GM12878 (cell line): ENCODE data around the gene GNG3. TPM values are rescaled to one million over a fixed set of nuclear protein-coding genes. Genes with fewer than 3 reads are reported as not detected.

ENCODE experiments used
- ATF2 ChIP-seq: IDR thresholded peaks from 2 replicates; pipeline ENCODE4 v1.6.1; 2012; ENCODE audit warnings: low read length, inconsistent platforms
- BACH1 ChIP-seq: fragments of 450-650 bp; IDR thresholded peaks from 2 replicates; pipeline ENCODE4 v1.6.1; 2017; ENCODE audit warnings: mild to moderate bottlenecking, borderline replicate concordance
- BHLHE40 ChIP-seq, 2 experiments: fragments of 450-650 bp in 1 of 2; IDR thresholded peaks; 2 replicates each; pipeline ENCODE4 v1.6.1; 2011 to 2017; ENCODE audit warnings: low read depth in 2 of 2, borderline replicate concordance in 1 of 2, improper control_type of control experiment in 1 of 2, low read length in 1 of 2, mild to moderate bottlenecking in 1 of 2
- BMI1 ChIP-seq: fragments of 450-650 bp; IDR thresholded peaks from 2 replicates; pipeline ENCODE4 v1.6.1; 2016; ENCODE audit warnings: mild to moderate bottlenecking, moderate library complexity, borderline replicate concordance
- CEBPB ChIP-seq, 2 experiments: fragments of 150-350 bp in 1 of 2; IDR thresholded peaks; 2 replicates each; pipeline ENCODE4 v1.6.1; 2012 to 2014; ENCODE audit warnings: low read depth in 2 of 2, low read length in 2 of 2, borderline replicate concordance in 1 of 2, inconsistent platforms in 1 of 2
- CEBPZ ChIP-seq: fragments of 150-350 bp; IDR thresholded peaks from 2 replicates; pipeline ENCODE4 v1.6.1; 2016; ENCODE audit warnings: low read depth, low read length
- CHD1 ChIP-seq: IDR thresholded peaks from 2 replicates; pipeline ENCODE4 v1.6.1; 2012; ENCODE audit warnings: low read depth, low read length, improper control_type of control experiment
- CHD2 ChIP-seq: IDR thresholded peaks from 2 replicates; pipeline ENCODE4 v1.6.1; 2011; ENCODE audit warnings: low read depth, low read length, improper control_type of control experiment, borderline replicate concordance
- ETV6 ChIP-seq, 2 experiments: fragments of 450-650 bp in 1 of 2; IDR thresholded peaks in 1 of 2; conservative IDR thresholded peaks in 1 of 2; 2 replicates each; pipeline ENCODE4 v1.6.1; 2014; ENCODE audit warnings: antibody characterized with exemption in 1 of 2, borderline replicate concordance in 1 of 2, low read depth in 1 of 2, mild to moderate bottlenecking in 1 of 2, moderate library complexity in 1 of 2
- IKZF2 ChIP-seq, 2 experiments: fragments of 450-650 bp; IDR thresholded peaks; 2 replicates each; pipeline ENCODE4 v1.6.1; 2017; ENCODE audit warnings: mild to moderate bottlenecking in 2 of 2, moderate library complexity in 2 of 2
- IRF4 ChIP-seq: IDR thresholded peaks from 2 replicates; pipeline ENCODE4 v1.6.1; 2011; ENCODE audit warnings: low read depth, low read length
- JUNB ChIP-seq: IDR thresholded peaks from 2 replicates; pipeline ENCODE4 v1.6.1; 2016; ENCODE audit warnings: antibody characterized with exemption, mild to moderate bottlenecking
- NFYA ChIP-seq: IDR thresholded peaks from 2 replicates; pipeline ENCODE4 v1.6.1; 2011; ENCODE audit warnings: low read depth, mild to moderate bottlenecking, low read length, improper control_type of control experiment, borderline replicate concordance
- NR2C2 ChIP-seq: IDR thresholded peaks from 2 replicates; pipeline ENCODE4 v1.6.1; 2011; ENCODE audit warnings: borderline replicate concordance, low read depth; ENCODE audit not compliant: control insufficient read depth, insufficient read length
- POLR2A ChIP-seq: IDR thresholded peaks from 2 replicates; pipeline ENCODE4 v1.6.1; 2011; ENCODE audit warnings: low read depth, mild to moderate bottlenecking, low read length
- SREBF1 ChIP-seq: IDR thresholded peaks from 2 replicates; pipeline ENCODE4 v1.6.1; 2012; ENCODE audit warnings: mild to moderate bottlenecking, low read length
- STAT1 ChIP-seq: fragments of 450-650 bp; conservative IDR thresholded peaks from 2 replicates; pipeline ENCODE4 v1.6.1; 2014; ENCODE audit warnings: antibody characterized with exemption, mild to moderate bottlenecking
- STAT3 ChIP-seq: IDR thresholded peaks from 2 replicates; pipeline ENCODE4 v1.6.1; 2011; ENCODE audit warnings: low read depth, low read length, improper control_type of control experiment
- SUPT20H ChIP-seq: IDR thresholded peaks from 2 replicates; pipeline ENCODE4 v1.6.1; 2011; ENCODE audit warnings: low read depth, mild to moderate bottlenecking, low read length, moderate library complexity, borderline replicate concordance; ENCODE audit not compliant: control insufficient read depth
- TARDBP ChIP-seq: IDR thresholded peaks from 2 replicates; pipeline ENCODE4 v1.6.1; 2016; ENCODE audit warnings: borderline replicate concordance
- ZNF24 ChIP-seq: fragments of 450-650 bp; IDR thresholded peaks from 2 replicates; pipeline ENCODE4 v1.6.1; 2017; ENCODE audit warnings: antibody characterized with exemption, mild to moderate bottlenecking
- ZNF622 ChIP-seq: fragments of 450-650 bp; IDR thresholded peaks from 2 replicates; pipeline ENCODE4 v1.6.1; 2017; ENCODE audit warnings: mild to moderate bottlenecking, inconsistent platforms
- ZSCAN29 ChIP-seq: fragments of 450-650 bp; IDR thresholded peaks from 2 replicates; pipeline ENCODE4 v1.6.1; 2017; ENCODE audit warnings: mild to moderate bottlenecking, moderate library complexity
- polyA plus RNA-seq, 11 experiments: library from polyadenylated mRNA; depleted of rRNA in 4 of 11; unstranded in 6 of 11; stranded (reverse) in 5 of 11; fragments of >200 nt; fragmentation: Nextera tagmentation in 4 of 11; fragmentation: Illumina TruSeq in 1 of 11; extraction: Ambion mirVana in 4 of 11; extraction: Trizol in 1 of 11; gene quantifications; 1 replicate in 1 of 11; 2 replicates in 10 of 11; pipeline versions ENCODE4 v1.2.1 to v1.2.3, GENCODE V29; 2011 to 2016; ENCODE audit warnings: inconsistent platforms in 2 of 11, missing spikeins in 2 of 11, low read depth in 1 of 11
- total RNA-seq, 4 experiments: library from RNA; depleted of rRNA in 3 of 4; stranded (reverse); fragments of >200 nt in 3 of 4; fragmentation: Illumina TruSeq in 1 of 4; extraction: Trizol in 1 of 4; gene quantifications; 2 replicates each; pipeline versions ENCODE4 v1.2.1 to v1.2.3, GENCODE V29; 2013 to 2021
- TF ChIP-seq, protein P1 (sequence below): fragments of 450-650 bp; IDR thresholded peaks from 2 replicates; pipeline ENCODE4 v1.6.1; 2017; ENCODE audit warnings: borderline replicate concordance
- TF ChIP-seq, protein P2 (sequence below): IDR thresholded peaks from 2 replicates; pipeline ENCODE4 v1.6.1; 2011; ENCODE audit warnings: low read depth, low read length, improper control_type of control experiment, borderline replicate concordance

Gene GNG3
- total and polyA plus RNA-seq, 10 of the 15 experiments (the other 5 are each of a cell fraction or from before 2014, with no cell fraction given) = 0.27 to 0.83 (median 0.57) TPM; not detected in 5

- TF ChIP-seq STAT1 (peak; percentile 46; the same call in 1 of the 2 replicates), BACH1 (peak; percentile 91), CEBPZ (no peak), POLR2A (peak; percentile 96), IKZF2 (IDR thresholded peaks at IDR 0.05) (no peak; a peak in 1 of 4 replicates), IRF4 (peak; percentile 64), NR2C2 (no peak), BHLHE40 (IDR thresholded peaks at IDR 0.05; ENCODE audit: borderline replicate concordance in 1 of 2, low read depth in 2 of 2, low read length in 1 of 2) (peak; percentile 83 to 97), CHD1 (no peak), ZNF622 (no peak), TARDBP (no peak), BMI1 (no peak), CHD2 (peak; percentile 79; the same call in 1 of the 2 replicates), ATF2 (no peak), CEBPB (IDR thresholded peaks at IDR 0.05; ENCODE audit: borderline replicate concordance in 1 of 2, low read depth in 2 of 2, low read length in 2 of 2) (no peak), STAT3 (no peak), ZSCAN29 (peak; percentile 36; the same call in 1 of the 2 replicates), ETV6 (conservative IDR thresholded peaks at IDR 0.05 in 1 of 2, IDR thresholded peaks at IDR 0.05 in 1 of 2; ENCODE audit: borderline replicate concordance in 1 of 2, low read depth in 1 of 2) (peak in 1 of 2 experiments; percentile 17; a peak in 2 of 4 replicates), SUPT20H (no peak), ZNF24 (peak; percentile 57; the same call in 1 of the 2 replicates), NFYA (no peak), SREBF1 (no peak), JUNB (no peak)
- TF ChIP-seq, protein P1, sequence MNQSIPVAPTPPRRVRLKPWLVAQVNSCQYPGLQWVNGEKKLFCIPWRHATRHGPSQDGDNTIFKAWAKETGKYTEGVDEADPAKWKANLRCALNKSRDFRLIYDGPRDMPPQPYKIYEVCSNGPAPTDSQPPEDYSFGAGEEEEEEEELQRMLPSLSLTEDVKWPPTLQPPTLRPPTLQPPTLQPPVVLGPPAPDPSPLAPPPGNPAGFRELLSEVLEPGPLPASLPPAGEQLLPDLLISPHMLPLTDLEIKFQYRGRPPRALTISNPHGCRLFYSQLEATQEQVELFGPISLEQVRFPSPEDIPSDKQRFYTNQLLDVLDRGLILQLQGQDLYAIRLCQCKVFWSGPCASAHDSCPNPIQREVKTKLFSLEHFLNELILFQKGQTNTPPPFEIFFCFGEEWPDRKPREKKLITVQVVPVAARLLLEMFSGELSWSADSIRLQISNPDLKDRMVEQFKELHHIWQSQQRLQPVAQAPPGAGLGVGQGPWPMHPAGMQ = no peak
- TF ChIP-seq, protein P2, sequence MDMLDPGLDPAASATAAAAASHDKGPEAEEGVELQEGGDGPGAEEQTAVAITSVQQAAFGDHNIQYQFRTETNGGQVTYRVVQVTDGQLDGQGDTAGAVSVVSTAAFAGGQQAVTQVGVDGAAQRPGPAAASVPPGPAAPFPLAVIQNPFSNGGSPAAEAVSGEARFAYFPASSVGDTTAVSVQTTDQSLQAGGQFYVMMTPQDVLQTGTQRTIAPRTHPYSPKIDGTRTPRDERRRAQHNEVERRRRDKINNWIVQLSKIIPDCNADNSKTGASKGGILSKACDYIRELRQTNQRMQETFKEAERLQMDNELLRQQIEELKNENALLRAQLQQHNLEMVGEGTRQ = no peak
These were observed 19.8 kb downstream of the GNG3 start, which contains the start of gene HNRNPUL2 (continued) for GRCh38 chr11:62727165-62727871.
